Activated naive CD4-positive, alpha-beta T cell treated with anti-CD3 and anti-CD28 coated beads, Interleukin-2, amount 50 U/mL, for 16 hours (primary cell): ENCODE results near the gene MIA.
"Not testable (repeated sequence)": the region's sequence is repeated elsewhere in the genome, so short reads cannot be mapped to it uniquely, and the experiment has no call there.

Source experiments
- DNase-seq: peaks from one replicate; pipeline ENCODE4 v3.0.0-alpha.2; 2020

MIA gene

DNA sequence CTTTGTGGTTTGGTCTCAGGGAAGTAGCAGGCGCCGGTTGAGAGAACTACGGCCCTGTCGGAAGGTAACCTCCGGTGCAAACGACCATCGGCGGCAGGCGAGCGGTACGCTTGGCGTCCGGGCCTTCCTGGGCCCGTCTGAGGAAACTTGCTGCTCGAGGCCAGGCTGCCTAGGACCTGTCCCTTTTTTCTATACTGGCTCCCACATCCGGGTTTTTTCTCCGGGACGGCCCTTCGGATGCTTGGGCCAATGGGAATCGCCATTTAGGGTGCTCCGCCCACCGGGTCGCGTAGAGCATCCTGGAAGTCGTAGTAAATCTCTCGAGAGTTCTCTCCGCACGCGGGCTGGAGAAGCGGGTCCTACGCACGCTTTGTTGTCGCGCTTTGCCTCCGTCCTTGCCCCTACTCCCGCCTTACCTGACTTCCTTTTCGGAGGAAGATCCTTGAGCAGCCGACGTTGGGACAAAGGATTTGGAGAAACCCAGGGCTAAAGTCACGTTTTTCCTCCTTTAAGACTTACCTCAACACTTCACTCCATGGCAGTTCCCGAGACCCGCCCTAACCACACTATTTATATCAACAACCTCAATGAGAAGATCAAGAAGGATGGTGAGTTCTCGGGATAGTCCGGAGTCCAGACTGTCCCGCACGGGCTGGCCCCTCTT is 24.3 kb upstream of the MIA start, which contains the start of gene SNRPA:
TSS of gene SNRPA (plus strand) at position 330 of the 664 bp plus-strand sequence. CDS start at position 536, 206 bp downstream.
- DNase-seq, result peak; percentile 97

DNA sequence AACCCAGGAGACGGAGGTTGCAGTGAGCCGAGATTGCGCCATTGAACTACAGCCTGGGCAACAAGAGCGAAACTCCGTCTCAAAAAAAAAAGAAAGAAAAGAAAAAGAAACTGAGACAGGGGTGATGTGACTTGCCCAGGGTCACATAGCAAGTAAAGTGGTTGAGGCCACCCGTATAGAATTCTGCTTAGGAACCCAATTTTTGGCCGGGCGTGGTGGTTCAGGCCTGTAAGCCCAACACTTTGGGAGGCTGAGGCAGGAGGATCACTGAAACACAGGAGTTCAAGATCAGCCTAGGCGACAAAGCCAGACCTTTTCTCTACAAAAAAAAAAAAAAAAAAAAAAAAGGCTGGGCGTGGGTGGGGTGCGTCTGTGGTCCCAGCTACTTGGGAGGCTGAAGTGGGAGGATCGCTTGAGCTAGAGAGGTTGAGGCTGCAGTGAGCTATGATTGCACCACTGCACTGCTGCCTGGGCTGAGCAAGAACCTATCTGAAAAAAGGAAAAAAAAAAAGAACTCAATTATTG is 23.0 kb upstream of the MIA start:
- DNase-seq, result no peak

DNA sequence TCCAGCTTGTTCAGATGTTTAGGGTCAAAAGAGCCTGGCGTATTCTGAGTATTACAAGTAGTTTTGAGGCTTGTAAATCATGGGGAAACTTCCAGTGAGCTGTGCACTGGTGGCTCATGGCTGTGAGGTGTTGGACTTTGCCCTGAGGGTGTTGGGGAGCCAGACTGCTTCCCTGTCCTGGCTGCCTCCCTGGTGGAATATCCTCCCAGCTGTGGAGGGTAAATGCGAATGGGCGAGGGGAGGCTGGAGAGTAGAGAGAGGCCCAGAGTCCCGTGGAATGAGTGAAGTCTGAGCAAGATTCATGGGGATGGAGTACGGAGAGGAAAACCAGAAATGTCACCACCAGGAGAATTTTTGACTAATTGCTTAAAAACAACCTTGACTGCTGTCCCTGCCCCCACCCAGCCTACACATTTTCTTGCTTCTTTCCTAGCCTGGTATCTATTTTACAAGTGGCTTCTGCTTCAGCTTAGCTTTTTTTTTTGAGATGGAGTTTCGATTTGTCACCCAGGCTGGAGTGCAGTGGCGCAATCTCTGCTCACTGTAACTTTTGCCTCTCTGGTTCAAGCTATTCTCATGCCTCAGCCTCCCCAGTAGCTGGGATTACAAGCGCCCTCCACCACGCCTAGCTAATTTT is 20.6 kb upstream of the MIA start:
- DNase-seq, result peak; percentile 77

DNA sequence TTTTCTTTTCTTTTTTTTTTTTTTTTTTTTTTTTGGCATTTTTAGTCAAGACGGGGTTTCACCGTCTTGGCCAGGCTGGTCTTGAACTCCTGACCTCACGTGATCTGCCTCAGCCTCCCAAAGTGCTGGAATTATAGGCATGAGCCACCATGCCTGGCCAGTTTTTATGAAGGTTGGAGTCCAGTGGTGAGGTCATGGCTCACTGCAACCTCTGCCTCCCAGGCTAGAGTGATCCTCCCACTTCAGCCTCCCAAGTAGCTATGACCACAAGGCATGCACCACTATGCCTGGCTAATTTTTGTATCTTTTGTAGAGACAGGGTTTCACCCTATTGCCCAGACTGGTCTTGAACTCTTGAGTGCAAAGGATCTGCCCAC is 20.1 kb upstream of the MIA start:
- no peak for DNase-seq

DNA sequence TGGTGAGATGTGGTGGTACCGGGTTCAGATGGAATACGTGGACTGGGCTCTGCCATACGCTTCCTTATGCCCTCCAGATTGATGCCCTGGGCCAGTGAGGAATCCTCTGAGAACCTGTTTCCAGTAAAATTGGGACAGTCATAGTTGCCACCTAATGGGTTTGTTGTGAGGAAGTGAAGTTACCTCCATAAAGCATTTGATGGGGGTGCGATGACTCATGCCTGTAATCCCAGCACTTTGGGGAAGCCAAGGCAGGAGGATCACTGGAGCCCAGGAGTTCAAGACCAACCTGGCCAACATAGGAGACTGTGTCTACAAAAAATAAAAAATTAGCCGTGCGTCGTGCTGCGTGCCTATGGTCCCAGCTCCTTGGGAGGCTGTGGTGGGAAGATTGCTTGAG is 19.5 kb upstream of the MIA start:
- DNase-seq, result no peak

DNA sequence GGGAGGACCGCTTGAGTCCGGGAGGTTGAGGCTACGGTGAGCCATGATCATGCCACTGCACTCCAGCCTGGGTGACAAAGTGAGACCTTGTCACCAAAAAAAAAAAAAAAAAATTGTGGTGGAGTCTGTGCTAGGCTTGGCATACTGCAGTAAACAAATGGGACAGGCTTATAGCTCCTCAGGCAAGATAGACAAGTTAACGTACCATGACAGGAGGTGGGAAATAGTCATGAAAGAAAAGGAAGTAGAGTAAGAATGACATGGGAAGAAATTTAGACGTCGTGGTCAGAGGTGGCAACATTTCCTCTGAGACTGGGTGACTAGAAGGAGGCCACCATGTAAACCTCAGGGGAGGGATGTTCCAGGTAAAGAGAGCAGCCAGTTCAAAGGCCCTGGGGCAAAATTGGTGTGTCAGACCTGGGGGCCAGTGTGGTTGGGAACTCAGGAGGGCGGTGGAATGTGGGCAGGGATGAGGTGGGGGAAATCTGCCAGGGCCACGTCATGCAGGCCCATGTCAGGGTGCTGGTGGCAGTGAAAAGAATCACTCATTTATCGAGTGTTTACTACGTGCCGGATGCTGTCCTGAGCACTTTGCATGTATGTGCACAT is 18.7 kb upstream of the MIA start:
- no peak for DNase-seq

DNA sequence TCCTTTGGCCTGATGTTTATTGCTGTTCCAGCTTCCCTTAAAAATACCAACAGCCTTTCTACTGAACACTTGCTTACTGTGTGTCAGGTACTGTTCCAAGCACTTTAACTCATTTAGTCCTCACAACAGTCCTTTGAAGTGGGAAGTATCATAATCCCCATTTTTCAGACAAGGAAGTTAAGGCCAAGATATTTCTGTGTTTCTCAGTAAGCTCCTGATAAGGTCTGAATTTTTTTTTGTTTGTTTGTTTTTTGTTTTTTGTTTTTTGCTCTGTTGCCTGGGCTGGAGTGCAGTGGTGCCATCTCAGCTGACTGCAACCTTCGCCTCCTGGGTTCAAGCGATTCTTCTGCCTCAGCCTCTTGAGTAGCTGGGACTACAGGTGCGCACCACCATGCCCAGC is 16.8 kb upstream of the MIA start:
- no peak for DNase-seq

DNA sequence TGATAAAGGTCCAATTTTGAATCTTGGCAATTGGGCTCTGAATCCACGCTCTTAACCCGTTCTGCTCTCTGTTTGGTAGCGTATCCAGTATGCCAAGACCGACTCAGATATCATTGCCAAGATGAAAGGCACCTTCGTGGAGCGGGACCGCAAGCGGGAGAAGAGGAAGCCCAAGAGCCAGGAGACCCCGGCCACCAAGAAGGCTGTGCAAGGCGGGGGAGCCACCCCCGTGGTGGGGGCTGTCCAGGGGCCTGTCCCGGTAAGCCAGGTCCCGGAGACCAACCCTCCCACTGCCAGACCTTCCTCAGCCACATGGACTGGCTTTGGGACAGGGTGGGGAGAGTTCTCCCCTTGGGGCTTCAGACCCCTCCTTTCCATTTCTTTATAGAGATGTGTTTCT is 16.0 kb upstream of the MIA start:
- no peak for DNase-seq

DNA sequence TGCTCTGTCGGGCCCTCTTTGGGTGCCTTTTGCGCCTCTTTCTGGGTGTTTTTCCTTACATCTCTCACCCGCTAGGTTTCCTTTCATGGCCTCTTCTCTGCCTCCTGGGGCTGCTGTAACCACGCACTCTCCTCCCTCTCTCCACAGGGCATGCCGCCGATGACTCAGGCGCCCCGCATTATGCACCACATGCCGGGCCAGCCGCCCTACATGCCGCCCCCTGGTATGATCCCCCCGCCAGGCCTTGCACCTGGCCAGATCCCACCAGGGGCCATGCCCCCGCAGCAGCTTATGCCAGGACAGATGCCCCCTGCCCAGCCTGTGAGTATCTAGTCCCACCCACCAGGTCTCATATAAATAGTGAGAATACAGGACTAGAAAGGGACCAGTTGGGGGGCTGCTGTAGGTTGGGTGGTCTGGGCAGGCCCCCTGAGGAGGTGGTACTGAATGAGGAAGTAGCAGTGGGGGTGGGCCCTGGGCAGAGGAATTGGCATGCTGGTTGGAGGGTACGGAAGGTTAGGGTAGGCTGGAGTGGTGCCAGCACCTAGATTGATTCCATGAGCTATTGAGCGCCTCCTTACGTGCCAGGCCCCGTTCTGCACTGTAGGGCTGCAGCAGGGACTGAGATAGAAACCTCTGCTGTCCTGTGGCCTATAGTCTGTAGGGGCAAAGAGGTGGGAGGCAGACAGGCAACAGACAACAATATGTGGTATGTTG is 12.4 kb upstream of the MIA start:
- no peak for DNase-seq

DNA sequence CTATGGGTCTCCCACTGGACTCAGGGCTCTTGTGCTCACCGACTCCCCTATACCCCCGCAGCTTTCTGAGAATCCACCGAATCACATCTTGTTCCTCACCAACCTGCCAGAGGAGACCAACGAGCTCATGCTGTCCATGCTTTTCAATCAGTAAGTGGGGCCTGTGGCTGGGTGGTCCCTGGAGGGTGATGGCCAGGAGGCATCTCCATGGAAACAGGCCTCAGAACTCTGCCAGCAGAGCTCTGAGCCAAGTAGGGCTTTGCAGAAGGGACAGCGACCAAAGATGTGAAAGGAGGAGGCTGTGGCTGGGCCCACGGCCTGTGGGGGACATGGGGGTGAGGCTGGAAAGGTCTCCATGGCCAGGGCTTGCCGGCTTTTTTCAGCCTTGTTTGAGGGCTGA is 11.8 kb upstream of the MIA start:
- no peak for DNase-seq

DNA sequence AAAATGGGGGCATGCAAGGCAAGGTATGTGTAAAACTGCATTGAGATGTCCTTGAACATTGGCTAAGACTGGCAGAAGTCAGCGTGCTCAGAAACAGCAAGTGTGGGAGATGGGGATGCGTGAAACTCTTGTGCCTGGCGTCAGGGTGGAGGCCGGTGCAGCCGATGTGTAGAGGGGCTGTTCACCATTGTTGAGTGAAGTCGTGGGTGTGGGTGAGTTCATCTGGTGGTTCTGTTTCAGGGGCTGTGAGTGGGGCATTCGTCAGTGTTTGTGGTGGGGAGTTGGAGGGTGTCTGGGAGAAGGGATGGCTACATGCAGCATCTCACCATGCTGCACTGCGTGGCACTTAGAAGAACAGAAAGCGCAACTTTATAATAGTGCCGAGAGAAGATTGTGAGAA is 11.4 kb upstream of the MIA start:
- no peak for DNase-seq

DNA sequence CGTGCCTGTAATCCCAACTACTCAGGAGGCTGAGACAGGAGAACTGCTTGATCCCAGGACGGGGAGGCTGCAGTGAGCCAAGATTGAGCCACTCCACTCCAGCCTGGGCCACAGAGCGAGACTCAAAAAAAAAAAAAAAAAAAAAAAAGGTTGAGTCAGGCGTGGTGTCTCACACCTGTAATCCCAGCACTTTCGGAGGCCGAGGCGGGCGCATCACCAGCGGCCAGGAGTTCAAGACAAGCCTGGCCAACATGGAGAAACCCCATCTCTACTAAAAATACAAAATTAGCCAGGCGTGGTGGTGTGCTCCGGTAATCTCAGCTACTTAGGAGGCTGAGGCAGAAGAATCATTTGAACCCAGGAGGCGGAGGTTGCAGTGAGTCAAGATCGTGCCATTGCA is 8.9 kb upstream of the MIA start:
- DNase-seq, result not testable (repeated sequence)

DNA sequence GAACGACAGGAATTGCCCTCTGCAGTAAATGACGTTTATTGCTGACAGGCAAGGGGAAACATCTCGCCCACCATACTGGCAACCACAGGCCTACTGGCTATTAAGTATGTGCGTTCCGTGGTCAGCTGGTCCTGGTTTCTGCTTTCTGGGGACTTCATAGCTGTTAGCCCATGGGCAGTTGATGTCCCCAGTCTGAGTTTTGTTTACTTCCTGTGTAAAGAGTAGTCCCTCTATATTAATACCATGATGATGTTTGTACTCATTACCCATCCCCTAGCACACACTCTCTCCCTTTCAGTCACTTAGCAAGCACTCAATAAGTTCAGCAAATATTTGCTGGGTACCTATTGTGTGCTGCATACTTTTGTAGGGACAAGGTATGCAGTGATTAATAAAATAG is 6.5 kb upstream of the MIA start:
- DNase-seq, result no peak

DNA sequence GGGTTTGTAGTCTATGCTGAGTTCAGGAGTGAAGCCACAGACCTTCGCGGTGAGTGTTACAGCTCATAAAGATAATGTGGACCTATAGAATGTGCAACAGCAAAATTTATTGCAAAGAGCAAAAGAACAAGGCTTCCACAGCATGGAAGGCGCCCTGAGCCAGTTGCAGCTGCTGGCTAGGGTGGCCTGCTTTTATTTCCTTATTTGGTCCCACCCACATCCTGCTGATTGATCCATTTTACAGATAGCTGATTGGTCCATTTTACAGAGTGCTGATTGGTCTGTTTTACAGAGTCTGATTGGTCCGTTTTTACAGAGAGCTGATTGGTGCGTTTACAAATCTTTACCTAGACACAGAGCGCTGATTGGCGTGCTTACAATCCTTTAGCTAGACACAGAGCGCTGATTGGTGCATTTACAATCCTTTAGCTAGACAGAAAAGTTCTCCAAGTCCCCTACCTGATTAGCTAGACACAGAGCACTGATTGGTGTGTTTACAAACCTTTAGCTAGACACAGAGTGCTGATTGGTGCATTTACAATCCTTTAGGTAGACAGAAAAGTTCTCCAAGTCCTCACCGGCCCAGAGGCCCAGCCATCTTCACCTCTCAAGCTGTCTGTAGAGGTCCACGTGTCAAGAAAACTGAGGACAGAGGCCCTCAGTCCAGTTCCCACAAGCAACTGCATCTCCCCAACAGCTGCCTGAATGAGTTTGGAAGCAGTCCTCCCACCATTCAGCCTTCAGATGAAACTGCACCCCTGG is 4.0 kb upstream of the MIA start:
- DNase-seq, result not testable (repeated sequence)

DNA sequence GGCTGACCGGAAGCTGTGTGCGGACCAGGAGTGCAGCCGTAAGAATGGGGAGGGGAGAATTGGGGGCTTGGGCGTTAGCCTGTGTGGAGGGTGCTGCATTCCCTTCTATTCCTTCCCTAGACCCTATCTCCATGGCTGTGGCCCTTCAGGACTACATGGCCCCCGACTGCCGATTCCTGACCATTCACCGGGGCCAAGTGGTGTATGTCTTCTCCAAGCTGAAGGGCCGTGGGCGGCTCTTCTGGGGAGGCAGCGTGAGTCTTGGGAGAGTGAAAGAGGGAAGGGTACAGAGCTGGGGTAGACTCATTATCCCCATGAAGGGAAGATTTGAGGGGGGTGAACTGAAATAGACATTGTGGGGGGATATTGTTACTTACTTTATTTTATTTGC is 306 bp downstream of the MIA start:
- no peak for DNase-seq

DNA sequence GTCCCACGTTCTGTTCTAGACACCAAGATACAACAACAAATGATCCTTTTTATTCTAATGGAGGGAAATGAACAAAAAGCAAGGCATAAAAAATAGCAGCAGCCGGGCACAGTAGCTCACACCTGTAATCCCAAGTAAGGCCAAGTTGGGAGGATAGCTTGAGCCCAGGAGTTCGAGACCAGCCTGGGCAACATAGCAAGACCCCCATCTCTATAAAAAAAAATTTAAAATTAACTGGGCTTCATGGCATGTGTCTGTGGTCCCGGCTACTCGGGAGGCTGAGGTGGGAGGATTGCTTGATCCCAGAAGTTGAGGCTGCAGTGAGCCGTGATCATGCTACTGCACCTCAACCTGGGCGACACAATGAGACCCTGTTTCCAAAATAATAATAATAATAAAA is 1.0 kb downstream of the MIA start:
- DNase-seq, result no peak

DNA sequence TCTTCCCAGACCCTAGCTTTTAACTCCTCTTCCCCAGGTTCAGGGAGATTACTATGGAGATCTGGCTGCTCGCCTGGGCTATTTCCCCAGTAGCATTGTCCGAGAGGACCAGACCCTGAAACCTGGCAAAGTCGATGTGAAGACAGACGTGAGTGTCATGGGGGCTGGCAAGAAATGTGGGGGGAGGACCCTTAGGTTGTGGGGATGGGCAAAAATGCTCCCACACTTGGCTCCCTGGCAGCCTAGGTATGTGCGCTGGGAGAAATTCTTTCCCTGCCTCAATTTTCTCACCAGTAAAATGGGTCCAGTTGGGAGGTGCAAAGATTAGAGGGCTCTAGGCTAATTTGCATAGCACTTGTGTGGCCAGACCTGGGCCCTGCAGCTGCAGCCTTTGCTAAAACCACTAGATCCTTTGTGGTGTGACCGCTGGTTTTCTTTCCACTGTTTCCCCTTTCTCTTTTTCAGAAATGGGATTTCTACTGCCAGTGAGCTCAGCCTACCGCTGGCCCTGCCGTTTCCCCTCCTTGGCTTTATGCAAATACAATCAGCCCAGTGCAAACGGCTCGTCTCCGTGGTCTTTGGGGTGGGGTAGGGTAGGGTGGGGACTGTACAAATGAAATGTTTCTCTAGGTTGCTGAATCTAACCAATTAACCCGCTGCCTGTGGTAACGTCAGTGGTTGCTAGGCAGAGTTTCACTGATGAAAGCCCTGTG is 1.8 kb downstream of the MIA start:
- DNase-seq, result peak; percentile 86

DNA sequence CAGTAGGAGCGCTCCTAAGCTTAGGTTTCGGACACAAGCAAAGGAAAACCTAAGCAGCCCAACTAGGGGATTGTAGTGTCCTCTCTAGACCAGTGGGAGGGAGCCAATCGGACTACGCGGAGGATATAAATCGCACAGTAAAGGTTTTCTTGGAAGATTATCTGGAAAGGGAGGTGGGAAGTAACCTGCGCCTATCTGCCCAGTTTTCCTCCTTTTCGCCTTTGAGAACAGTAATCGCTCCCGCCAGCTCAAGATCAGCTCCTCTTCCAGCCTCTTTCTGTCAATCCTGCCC is 2.3 kb downstream of the MIA start:
- no peak for DNase-seq

DNA sequence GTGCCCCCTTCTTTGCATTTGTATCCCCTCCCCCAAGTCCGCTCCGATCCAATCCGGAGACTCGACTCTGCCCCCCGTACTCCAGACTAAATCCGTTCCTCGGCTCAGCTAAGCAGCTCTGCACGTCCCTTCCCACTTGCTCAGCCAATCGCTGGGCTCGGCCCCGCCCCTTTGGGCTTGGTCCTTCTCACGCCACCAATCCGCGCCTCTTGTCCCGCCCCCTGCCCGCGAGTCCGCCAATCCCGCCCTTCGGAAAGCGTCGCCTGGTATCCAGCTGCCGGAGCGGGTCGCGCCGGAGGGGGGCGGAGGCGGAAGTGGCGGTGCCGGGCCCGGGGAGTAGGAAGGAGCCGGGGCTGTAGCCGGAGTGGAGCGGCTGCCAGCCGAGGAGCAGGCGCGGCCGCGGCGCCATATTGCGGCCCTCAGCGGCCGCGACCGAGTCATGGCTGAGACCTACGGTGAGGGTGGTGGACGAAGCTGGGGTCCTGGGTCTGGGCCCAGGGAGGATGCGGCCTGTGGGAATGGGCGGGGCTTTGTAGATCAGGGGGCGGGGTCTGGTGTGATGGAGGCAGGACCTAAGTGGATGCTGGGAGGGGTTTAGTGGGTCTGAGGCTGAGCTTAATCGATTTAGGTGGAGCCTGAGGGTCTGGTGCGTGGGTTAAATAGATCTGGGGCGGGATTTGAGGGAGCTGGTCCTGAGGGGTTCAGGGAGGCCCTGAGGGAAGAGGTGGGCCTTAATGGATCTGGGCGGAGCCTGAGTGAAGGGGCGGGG is 2.8 kb downstream of the MIA start, which contains the start of gene RAB4B:
TSS of gene RAB4B (plus strand) at position 311 of the 769 bp plus-strand sequence. CDS start at position 440, 129 bp downstream.
- DNase-seq, result peak; percentile 100

DNA sequence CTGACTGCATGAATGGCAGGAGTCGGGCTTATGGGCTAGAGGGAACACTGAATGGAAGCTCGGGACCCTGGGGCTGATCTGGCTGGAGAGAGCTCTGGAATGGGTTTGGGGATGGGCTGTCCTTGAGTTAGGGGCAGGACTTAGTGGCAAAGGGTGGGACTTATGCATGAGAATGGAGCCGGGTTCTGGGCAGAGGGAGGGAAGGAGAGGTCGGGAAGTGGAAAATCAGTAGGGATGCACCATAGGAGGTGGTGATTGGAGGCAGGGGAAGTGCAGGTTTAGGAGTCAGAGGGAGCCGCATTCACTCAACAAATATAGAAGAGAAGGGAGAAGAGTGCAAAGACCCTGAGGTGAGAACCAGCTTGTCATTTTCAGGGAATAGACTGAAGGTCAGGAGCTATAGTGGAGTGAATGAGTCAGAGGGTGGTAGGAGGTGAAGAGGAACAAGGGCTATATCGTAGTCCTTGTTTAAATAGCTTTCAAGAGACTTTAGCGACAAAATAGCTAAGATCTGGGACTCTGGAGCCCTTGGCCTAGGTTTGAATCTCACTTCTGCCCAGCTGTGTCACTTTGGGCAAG is 3.5 kb downstream of the MIA start:
- DNase-seq, result no peak

DNA sequence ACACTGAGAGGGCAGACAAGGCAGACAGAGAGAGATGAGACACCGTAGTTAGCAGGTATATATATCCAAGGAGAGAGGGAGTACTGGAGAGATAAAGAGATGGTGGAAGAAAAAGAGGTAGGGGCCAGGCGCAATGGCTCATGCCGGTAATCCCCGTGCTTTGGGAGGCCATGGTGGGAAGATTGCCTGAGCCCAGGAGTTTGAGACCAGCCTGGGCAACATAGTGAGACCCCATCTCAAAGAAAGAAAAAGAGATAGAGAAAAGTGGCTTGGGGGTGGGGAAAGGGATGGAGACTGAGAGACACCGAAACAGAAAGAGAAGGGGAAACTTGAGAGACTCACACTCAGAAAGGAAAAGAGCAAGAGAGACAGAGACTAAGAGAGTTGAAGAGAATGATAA is 5.3 kb downstream of the MIA start:
- no peak for DNase-seq
